Measurements from ENCODE around the gene RDH14.
A peak's percentile ranks its signal among the peaks of the same experiment; 100 is the strongest.

The RDH14 gene, protein sequence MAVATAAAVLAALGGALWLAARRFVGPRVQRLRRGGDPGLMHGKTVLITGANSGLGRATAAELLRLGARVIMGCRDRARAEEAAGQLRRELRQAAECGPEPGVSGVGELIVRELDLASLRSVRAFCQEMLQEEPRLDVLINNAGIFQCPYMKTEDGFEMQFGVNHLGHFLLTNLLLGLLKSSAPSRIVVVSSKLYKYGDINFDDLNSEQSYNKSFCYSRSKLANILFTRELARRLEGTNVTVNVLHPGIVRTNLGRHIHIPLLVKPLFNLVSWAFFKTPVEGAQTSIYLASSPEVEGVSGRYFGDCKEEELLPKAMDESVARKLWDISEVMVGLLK

DNA sequence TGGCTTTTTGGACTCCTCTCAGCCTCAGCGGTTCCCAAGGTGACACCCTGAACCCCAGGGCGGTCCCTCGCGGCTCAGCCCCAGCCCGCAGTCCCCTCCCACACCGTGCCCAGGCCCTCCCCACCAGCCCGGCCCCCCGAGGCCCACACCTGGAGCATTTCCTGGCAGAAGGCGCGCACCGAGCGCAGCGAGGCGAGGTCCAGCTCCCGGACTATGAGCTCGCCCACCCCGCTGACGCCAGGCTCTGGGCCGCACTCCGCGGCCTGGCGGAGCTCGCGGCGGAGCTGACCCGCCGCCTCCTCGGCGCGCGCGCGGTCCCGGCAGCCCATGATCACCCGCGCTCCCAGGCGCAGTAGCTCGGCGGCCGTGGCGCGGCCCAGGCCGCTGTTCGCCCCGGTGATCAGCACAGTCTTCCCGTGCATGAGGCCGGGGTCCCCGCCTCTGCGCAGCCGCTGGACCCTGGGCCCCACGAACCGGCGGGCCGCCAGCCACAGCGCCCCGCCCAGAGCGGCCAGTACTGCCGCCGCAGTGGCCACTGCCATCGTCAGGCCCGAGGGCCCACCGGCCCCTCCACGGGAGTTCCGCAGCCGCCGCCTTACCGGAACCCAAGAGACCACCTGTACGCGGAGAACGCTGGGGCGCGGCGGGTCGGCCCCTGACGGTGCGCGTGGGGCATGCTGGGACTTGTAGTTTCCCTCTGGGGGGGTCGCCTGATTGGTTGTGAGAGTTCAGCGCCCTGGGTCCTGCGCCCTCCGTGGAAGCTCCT, at the start of gene RDH14:
Gene RDH14, minus strand, starts transcription at position 623 of the 766 bp plus-strand sequence. Its CDS starts 81 bp downstream, at position 542.
- peak; percentile 93 for DNase-seq

GRCh38 chr2:18610090-18610489, 49.6 kb upstream of the RDH14 start:
- DNase-seq: no peak

GRCh38 chr2:18605115-18605514, 44.7 kb upstream of the RDH14 start:
- DNase-seq: no peak

DNA sequence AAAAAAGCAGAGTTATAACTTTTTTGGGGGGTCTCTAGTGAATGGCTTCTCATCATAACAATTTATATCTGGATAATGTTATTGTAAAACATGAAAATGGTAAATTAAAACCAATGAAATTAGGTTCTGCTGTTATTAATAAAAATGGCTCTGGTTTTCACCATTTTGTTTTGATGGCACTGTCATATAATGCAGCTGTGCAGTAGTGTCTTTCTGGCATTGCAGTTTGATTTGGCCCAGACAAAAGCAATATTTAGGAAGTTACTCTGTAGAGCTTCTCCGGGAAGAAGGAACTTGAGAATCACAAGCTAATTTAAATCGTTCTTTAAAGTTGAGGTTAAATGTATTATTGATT, 44.1 kb upstream of the RDH14 start:
- no peak for DNase-seq

DNA sequence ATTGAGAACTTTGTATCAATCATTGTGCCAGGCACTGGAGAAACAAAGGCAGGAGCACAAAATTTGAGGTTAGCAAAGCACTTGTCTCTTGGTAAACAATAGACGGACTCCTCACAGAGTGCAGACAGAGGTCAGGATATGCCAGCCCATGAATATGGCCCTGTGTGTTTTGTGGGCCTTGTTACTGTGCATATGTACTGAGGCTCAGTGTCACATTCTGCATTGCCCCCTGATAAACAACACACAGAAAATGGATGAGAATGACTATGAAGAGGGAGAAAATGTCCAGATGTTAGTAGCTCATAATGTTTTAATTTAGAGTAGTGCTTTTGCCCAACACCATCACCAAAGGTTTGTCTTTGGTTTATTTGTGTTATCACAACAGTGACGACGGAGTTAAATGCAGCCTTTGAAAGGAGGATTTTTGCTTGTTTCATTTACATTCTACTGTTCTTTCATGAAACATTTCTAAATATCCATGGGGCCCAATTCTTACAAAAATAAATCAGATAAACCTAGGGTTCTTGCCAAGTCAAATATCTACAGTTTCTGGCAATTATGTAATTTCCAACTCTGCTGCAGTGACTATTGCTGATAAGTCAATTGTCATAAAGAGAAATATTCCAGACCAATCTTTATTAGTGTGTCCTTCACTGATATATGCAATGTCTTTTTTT, 43.5 kb upstream of the RDH14 start:
- DNase-seq: no peak

DNA sequence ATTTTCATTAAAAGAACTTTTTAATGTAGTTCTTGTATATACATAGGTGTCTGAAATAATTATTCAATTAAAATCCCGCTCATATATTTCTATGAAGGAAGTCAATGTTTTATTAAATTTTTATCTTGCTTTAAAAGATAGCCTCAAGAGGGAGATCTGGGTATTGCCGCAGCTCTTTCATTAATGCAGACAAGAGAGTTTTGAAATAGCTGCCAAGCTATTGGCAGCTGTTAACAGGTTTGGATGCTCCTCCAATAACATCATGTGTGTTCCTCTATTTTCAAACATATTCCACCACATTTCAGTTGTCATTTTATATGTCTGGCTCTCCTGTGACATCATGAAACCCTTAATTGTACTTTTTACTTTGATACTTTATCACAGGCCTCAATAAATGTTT, 41.8 kb upstream of the RDH14 start:
- DNase-seq: no peak

DNA sequence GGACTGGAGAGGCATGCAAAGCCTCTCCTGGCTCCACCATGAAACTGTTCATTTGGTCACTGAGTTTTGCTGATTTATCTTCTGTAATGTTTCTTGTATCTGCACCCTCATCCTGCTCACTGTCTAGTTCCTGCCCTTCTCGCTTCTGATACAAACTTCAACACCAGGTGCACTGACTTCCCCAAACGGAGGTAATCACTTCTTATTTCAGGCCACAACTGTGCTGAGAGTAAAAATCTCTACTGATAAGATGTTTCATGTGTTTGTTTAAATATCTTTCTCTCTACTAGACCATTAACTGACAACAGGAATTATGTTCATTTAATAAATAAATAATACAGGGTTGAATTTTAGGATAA, 39.8 kb upstream of the RDH14 start:
- no peak for DNase-seq

- DNase-seq: no peak
These were observed 39.2 kb upstream of the RDH14 start for GRCh38 chr2:18599509-18600254.

- DNase-seq: no peak
These were observed 38.5 kb upstream of the RDH14 start for GRCh38 chr2:18598848-18599484.

DNA sequence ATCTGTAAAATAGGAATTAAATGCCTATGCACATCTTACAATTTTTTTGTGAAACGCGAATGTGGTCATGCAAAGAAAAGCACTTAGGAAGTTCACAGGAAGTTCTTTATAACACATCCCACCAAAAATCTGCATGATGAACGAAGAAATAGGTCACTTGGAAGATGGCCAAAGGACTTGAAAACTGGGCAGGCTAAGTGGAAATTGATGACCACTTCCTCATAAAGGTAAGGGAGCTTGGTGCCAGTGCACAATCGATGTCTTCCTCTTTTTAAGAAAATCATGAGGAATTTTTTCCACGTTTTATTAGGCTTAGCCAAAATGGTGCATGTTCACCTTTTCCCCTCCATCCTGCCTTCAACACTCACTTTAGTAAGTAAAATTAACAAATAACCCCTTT, 37.2 kb upstream of the RDH14 start:
- no peak for DNase-seq

GRCh38 chr2:18596993-18597392, 36.5 kb upstream of the RDH14 start:
- DNase-seq: no peak

GRCh38 chr2:18593496-18593895, 33.0 kb upstream of the RDH14 start:
- no peak for DNase-seq

- no peak for DNase-seq
These were observed 31.9 kb upstream of the RDH14 start for GRCh38 chr2:18592372-18592771.

DNA sequence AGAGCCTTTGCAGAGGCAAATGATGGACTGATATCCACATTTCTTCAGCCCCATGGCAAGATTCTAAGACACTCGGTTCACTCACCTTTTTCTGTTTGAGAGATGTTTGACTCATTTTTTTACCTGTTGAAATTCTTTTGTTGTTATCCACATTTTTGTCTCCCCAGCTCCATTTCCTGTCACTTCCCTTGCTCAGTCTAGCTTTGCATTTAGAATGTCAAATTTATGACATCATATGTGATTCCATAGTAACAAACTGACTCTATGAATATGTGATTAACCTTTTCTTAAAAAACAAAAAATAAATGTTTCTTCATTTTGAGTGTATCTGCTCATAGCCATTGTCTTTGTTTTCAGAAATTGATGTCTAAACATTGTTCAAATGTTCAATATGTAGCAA, 28.9 kb upstream of the RDH14 start, which contains the start of gene NT5C1B:
Gene NT5C1B, minus strand, starts transcription at position 216 of the 400 bp plus-strand sequence. Its CDS starts 101 bp downstream, at position 115.
- DNase-seq: no peak

DNA sequence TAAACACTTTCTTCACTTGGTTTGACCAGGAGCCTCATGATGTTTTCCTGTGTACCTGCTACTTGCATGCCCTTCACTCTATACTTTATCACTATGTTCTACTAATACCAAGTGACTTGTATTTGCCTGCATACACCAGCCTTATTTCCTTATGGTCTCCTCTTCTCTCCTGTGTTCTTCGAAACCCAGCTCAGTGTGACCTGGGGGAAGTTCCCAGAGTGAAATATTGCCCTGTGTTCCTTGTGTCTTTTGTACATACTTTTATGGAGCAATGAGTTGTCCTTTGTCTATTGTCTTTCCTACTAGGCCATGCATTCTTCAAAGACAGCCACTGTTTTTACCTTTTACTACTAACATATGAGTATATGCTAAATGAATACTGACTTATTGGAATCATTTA, 28.3 kb upstream of the RDH14 start:
- DNase-seq: no peak

DNA sequence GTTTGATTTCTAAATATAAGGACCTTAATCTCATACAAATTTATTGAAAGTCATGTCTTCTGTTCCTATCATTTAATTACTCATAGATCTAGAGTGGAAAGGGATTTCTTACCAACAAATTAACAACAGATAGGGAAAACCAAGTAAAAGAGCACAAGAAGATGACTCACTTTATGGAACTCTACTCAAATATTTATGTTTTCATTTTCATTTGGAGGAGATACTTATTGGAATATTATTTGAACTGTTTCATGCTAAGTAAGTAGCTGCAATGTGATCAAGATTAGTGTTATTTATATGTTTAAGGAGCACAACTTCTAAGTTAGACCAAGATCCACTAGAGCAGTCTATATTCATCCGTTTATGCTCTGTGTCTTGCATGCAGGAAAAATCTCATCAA, 27.6 kb upstream of the RDH14 start:
- DNase-seq: no peak

DNA sequence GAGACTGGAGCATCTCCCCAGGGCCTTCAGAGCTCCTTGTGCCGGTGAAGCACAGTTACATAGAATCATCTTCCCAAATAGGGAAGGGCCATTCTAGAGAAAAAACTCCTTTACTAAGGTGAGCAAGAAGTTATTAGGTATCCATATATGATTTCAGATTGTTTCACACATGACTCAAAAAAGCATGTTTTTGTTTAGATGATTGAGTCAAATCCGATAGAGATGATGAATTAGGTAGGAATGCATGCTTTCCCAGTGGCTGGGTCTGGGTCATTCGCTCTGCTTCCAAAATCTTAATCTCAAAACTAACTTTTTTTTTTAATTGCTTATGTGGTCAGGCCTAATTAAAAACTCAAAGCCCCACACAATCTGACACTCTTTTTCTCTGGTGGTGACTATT, 25.1 kb upstream of the RDH14 start:
- DNase-seq: no peak

DNA sequence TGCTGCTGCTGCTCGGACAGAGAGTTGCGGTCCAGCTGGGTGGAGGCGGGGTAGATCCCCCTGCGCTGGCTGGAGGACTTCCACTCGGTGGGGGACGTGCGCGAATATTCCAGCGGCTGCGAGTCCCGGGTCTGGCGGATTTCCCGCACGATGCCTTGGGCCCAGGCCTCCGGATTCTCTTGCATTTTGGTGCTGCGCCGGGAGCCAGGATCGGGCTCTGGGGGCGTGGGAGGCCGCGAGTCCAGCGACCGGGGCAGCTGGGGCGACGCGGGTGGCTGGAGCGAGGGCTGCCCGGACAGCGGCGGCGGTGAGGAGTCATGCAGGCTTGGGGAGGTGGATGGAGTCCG, 24.1 kb upstream of the RDH14 start:
- no peak for DNase-seq

GRCh38 chr2:18583905-18584607, 23.6 kb upstream of the RDH14 start:
- DNase-seq: no peak

GRCh38 chr2:18580606-18581005, 20.2 kb upstream of the RDH14 start:
- DNase-seq: no peak

DNA sequence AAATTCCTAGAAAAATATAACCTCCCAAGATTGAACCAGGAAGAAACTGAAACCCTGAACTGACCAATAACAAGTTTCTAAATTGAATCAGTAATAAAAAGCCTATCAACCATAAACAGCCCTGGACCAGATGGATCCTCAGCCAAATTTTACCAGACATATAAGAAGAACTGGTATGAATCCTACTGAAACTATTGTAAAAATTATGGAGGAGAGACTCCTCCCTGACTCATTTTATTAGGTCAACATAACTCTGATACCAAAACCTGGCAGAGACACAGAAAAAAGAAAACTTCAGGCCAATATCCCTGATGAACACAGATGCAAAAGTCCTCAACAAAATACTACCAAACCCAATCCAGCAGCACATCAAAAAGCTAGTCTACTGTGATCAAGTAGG, 17.6 kb upstream of the RDH14 start:
- DNase-seq: no peak

DNA sequence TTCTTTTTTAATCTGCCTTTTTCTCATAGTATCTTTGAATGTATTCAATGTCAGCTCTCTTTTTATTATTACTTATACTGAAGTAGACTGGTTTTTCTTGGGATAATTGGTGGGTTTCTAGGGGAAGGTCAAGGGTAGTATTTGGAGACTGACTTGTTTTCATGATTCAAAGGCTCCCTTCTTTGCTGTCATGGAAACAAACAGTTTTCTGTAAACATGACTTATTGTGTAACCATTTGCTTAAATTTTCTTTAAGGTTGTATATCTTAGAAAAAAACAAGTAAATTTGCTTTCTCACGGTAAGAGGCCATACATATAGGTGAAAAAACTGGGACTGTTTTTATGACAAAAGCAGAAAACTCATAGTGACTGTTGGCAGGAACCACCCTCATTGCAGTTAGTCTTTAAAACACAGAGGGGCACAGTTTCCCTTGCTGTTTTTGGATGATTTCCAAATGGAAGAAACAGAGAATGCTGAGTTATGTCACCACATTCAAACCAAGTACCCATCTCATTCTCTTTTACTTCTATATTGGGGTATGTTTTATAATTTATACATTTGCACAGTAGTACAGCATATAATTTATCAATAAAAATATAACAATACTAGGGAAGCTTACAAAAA, 5.8 kb upstream of the RDH14 start:
- no peak for DNase-seq

All from CD4-positive, alpha-beta T cell treated with Interleukin-17A for 4 hours (primary cell).